Measurements from ENCODE around the gene MYCBPAP.

Gene MYCBPAP

GRCh38 chr17:50556803-50557202, 48.6 kb downstream of the MYCBPAP start:
- peaks cover 30% of the 10 kb centered on the region for H3K4me1 Mint-ChIP-seq
- no peak for ATAC-seq
- H3K36me3 Mint-ChIP-seq, result peaks cover 42% of the 10 kb centered on the region
- no peak overlapping the region for H3K4me3 Mint-ChIP-seq
- no peaks in the 10 kb centered on the region for H3K9me3 Mint-ChIP-seq
- peaks cover 43% of the 10 kb centered on the region for H3K27me3 Mint-ChIP-seq
- H3K27ac Mint-ChIP-seq, result no peak overlapping the region

- Mint-ChIP-seq H3K27ac (no peak overlapping the region), H3K4me1 (peaks cover 24% of the 10 kb centered on the region), H3K36me3 (peaks cover 36% of the 10 kb centered on the region), H3K4me3 (no peak overlapping the region), H3K27me3 (peaks cover 51% of the 10 kb centered on the region), H3K9me3 (no peaks in the 10 kb centered on the region)
- no peak for ATAC-seq
Observed at GRCh38 chr17:50557630-50558029, 49.4 kb downstream of the MYCBPAP start.

GRCh38 chr17:50558091-50558490, 49.9 kb downstream of the MYCBPAP start:
- no peak overlapping the region for H3K27ac Mint-ChIP-seq

GRCh38 chr17:50558581-50558940, 50.3 kb downstream of the MYCBPAP start:
- H3K27me3 Mint-ChIP-seq, result peaks cover 59% of the 10 kb centered on the region

More at GRCh38 chr17:50558091-50558490, 49.9 kb downstream of the MYCBPAP start:
- peaks cover 33% of the 10 kb centered on the region for H3K36me3 Mint-ChIP-seq
- peak overlapping the region; percentile 30 for H3K4me3 Mint-ChIP-seq
- H3K4me1 Mint-ChIP-seq, result peaks cover 24% of the 10 kb centered on the region
- H3K9me3 Mint-ChIP-seq, result no peaks in the 10 kb centered on the region
- peaks cover 56% of the 10 kb centered on the region for H3K27me3 Mint-ChIP-seq
- no peak for ATAC-seq

GRCh38 chr17:50558941-50559614, 50.8 kb downstream of the MYCBPAP start:
- no peak for ATAC-seq
- Mint-ChIP-seq H3K9me3 (no peaks in the 10 kb centered on the region), H3K4me1 (peaks cover 24% of the 10 kb centered on the region), H3K4me3 (peak overlapping the region; percentile 60), H3K27ac (no peak overlapping the region), H3K36me3 (peaks cover 25% of the 10 kb centered on the region), H3K27me3 (peaks cover 65% of the 10 kb centered on the region)

More at GRCh38 chr17:50558581-50558940, 50.3 kb downstream of the MYCBPAP start:
- no peak for ATAC-seq
- no peaks in the 10 kb centered on the region for H3K9me3 Mint-ChIP-seq
- peaks cover 24% of the 10 kb centered on the region for H3K4me1 Mint-ChIP-seq
- H3K4me3 Mint-ChIP-seq, result peak overlapping the region; percentile 60
- peaks cover 28% of the 10 kb centered on the region for H3K36me3 Mint-ChIP-seq
- no peak overlapping the region for H3K27ac Mint-ChIP-seq

- ATAC-seq, result peak; percentile 36
Observed at GRCh38 chr17:50559674-50560184, 51.5 kb downstream of the MYCBPAP start.

GRCh38 chr17:50560185-50560824, 52.1 kb downstream of the MYCBPAP start, which contains the start of gene CACNA1G:
Gene CACNA1G (plus strand): TSS chr17:50560715. CDS start chr17:50561460, 745 bp downstream.
- peak within 1 kb of the TSS; percentile 85 for H3K4me3 Mint-ChIP-seq
- H3K9me3 Mint-ChIP-seq, result no peaks in the 10 kb centered on the region
- H3K27me3 Mint-ChIP-seq, result peaks cover 77% of the 10 kb centered on the region
- peak; percentile 94 for ATAC-seq
- no peak within 1 kb of the TSS for H3K27ac Mint-ChIP-seq
- H3K36me3 Mint-ChIP-seq, result peaks cover 15% of the 10 kb centered on the region
- peaks cover 30% of the 10 kb centered on the region for H3K4me1 Mint-ChIP-seq

More at GRCh38 chr17:50559674-50560184, 51.5 kb downstream of the MYCBPAP start:
- peak overlapping the region; percentile 85 for H3K4me3 Mint-ChIP-seq
- H3K9me3 Mint-ChIP-seq, result no peaks in the 10 kb centered on the region
- H3K27me3 Mint-ChIP-seq, result peaks cover 71% of the 10 kb centered on the region
- H3K27ac Mint-ChIP-seq, result no peak overlapping the region
- H3K4me1 Mint-ChIP-seq, result peaks cover 25% of the 10 kb centered on the region
- H3K36me3 Mint-ChIP-seq, result peaks cover 21% of the 10 kb centered on the region

- peaks cover 37% of the 10 kb centered on the region for H3K4me1 Mint-ChIP-seq
- ATAC-seq, result no peak
- no peaks in the 10 kb centered on the region for H3K9me3 Mint-ChIP-seq
- no peak overlapping the region for H3K27ac Mint-ChIP-seq
- peaks cover 7% of the 10 kb centered on the region for H3K36me3 Mint-ChIP-seq
- H3K4me3 Mint-ChIP-seq, result peak overlapping the region; percentile 85
- peaks cover 85% of the 10 kb centered on the region for H3K27me3 Mint-ChIP-seq
Observed at GRCh38 chr17:50560931-50561745, 52.9 kb downstream of the MYCBPAP start.

GRCh38 chr17:50561746-50562141, 53.5 kb downstream of the MYCBPAP start:
- peaks cover under 1% of the 10 kb centered on the region for H3K36me3 Mint-ChIP-seq
- H3K4me1 Mint-ChIP-seq, result peaks cover 37% of the 10 kb centered on the region
- no peaks in the 10 kb centered on the region for H3K9me3 Mint-ChIP-seq
- H3K4me3 Mint-ChIP-seq, result no peak overlapping the region
- no peak for ATAC-seq
- no peak overlapping the region for H3K27ac Mint-ChIP-seq
- peaks cover 86% of the 10 kb centered on the region for H3K27me3 Mint-ChIP-seq

GRCh38 chr17:50562242-50563091, 54.2 kb downstream of the MYCBPAP start:
- Mint-ChIP-seq H3K36me3 (no peaks in the 10 kb centered on the region), H3K4me3 (peak overlapping the region; percentile 3), H3K9me3 (no peaks in the 10 kb centered on the region), H3K4me1 (peaks cover 37% of the 10 kb centered on the region), H3K27me3 (peaks cover 86% of the 10 kb centered on the region), H3K27ac (no peak overlapping the region)
- no peak for ATAC-seq

GRCh38 chr17:50563092-50563511, 54.9 kb downstream of the MYCBPAP start:
- Mint-ChIP-seq H3K36me3 (no peaks in the 10 kb centered on the region), H3K27ac (no peak overlapping the region), H3K27me3 (peaks cover 86% of the 10 kb centered on the region), H3K9me3 (no peaks in the 10 kb centered on the region), H3K4me3 (no peak overlapping the region), H3K4me1 (peaks cover 37% of the 10 kb centered on the region)
- no peak for ATAC-seq

- no peak overlapping the region for H3K27ac Mint-ChIP-seq
- peaks cover 80% of the 10 kb centered on the region for H3K27me3 Mint-ChIP-seq
- no peaks in the 10 kb centered on the region for H3K36me3 Mint-ChIP-seq
- no peak for ATAC-seq
- no peaks in the 10 kb centered on the region for H3K9me3 Mint-ChIP-seq
- peaks cover 19% of the 10 kb centered on the region for H3K4me1 Mint-ChIP-seq
- no peak overlapping the region for H3K4me3 Mint-ChIP-seq
Observed at GRCh38 chr17:50564916-50565315, 56.7 kb downstream of the MYCBPAP start.

- no peaks in the 10 kb centered on the region for H3K36me3 Mint-ChIP-seq
- peaks cover 81% of the 10 kb centered on the region for H3K27me3 Mint-ChIP-seq
- no peak for ATAC-seq
- H3K4me3 Mint-ChIP-seq, result no peak overlapping the region
- H3K4me1 Mint-ChIP-seq, result peaks cover 14% of the 10 kb centered on the region
- H3K9me3 Mint-ChIP-seq, result no peaks in the 10 kb centered on the region
- H3K27ac Mint-ChIP-seq, result no peak overlapping the region
Observed at GRCh38 chr17:50565402-50566350, 57.4 kb downstream of the MYCBPAP start.

Data from stimulated activated memory B cell treated with anti-CD40 and anti-IgM and Interleukin-4, amounts not matched to agents 10 μg/mL and 1 μg/mL and 100 μg/mL, for 72 hours (primary cell).